Nucleus accumbens (tissue), 56 donors: ENCODE measurements around the gene BACE2.
A peak's percentile ranks its signal among the peaks of the same experiment; 100 is the strongest.
"Not testable (repeated sequence)": the region's sequence is repeated elsewhere in the genome, so short reads cannot be mapped to it uniquely, and the experiment has no call there.

ENCODE experiments used
- DNase-seq, 56 donors: peaks; one replicate each; lab custom pipeline; 2025; lab: John Stamatoyannopoulos, UW

BACE2 gene

DNA sequence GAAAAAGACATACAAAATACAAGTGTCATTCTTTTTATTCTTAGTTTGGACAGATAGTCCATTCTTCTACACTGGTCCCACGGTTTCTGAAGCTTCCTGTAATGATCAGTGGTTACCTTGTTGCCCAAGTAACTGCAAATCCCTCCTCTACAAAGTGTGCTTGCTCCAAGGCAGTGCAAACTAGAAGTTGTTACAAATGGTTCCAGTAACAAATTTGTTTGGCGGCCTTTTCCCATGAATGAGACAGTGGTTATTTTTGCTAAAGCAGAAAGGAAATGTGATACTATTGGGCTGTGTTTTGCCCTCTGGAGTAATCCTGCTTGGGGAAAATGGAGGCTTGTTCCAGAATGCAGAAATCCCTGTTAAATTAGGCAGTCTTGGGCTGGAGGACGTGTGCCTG, 8.9 kb downstream of the BACE2 start:
- DNase-seq, result no peak

DNA sequence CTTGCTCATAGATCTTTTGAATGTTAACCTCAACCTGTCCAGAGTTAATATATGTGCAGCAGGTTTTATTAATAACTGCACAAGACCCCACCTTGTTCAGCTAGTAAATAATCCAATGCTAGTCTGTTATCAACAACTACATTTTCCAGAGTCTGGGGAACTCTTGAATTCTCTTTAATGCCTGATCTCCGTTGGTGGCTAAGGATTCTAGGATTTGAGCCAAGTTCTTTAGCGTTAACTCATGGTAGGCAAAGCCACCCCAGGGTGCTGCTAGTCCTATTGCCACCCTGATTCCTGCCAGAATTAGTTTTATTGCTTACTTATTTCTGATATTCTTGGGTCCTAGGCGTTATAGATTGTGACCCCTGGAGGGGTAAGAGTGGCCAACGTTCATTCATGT, 12.8 kb downstream of the BACE2 start:
- DNase-seq, result no peak

DNA sequence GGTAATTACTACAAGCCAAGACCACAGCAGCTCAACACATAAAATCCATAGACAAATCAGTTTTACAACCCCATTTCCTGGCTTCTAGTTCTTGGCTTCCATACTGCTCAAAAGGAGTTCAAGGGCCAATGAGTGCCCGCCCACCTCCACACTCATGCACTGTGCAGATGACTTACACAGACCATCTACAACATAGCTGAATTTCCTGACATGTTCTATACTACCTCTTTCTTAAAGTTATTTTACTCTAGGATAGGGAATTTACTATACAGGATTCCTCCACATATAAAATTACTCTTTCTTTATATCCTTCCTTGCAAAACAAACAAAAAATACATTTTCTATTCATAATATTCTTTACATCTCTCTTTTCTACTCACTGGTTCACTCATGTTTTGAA, 14.6 kb downstream of the BACE2 start:
- no peak for DNase-seq

DNA sequence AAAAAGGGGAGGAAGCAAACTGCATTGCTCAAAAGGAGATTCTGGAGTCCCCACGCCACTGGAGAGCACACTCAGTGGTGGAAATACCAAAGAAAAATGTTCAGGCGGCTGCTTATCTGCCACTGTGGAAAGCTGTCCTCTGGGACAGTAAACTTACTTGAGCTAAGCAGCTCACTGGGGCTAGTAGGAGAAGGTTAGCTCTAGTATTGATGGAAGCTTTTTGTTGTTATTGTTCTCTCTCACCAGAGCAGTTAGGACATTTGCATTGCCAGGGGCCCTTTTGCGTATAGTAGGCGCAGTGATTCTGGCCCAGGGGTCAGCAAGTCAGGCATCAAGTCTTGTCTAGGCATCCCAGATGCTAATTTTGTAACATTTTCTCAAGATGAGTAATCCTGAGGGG, 15.6 kb downstream of the BACE2 start:
- no peak for DNase-seq

DNA sequence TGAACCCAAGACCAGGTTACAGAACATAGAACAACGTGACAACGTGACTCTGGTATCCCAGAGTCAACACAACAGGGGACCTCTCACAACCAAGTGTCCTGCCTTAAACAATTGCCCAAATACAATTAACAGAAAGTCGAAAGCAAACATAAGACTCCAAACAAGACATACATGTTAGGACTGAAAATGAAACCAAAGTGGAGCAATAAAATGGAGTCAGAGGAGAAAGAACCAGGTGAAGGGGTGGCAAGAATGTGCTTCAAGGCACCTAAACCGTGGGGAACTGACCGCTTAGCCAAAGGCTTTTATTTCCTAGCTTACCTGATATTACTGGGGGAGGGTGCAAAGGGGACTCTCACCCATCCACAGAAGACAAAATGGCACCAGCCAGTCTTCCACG, 17.8 kb downstream of the BACE2 start:
- DNase-seq, result no peak

DNA sequence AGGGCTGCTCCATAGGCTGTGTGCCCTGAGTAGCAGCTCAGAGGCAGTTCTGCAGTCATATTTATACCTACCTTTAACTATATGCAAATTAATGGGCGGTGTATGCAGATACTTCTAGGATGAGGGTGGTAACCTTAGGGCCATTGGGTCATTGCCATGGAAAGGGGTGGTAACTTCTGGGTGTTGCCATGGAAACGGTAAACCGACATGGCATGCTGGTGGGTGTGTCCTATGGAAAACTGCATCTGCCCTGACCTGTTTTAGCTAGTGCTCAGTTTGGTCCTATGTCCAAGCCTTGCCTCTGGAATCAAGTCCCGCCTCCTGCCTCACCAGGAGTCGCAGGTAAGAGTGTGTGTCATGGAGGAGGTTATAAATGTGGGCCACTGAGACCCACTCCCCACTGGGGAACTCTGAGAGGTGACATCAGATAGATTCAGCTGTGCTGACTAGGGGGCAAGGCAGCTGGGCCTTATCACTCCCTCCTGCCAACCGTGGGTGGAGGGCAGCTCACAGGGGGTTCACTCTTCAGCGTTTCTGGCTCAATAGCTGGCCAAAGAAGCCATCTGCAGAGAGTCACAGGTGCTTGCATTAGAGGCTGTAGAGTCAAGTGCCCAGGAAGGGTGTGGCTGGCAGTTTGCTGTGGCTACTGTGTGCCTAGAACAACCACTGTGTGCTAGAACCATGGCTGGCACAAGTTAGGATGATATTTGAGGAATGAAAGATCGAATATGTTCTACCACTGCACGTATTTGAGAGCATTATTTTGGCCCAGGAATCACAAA, 19.0 kb downstream of the BACE2 start:
- no peak for DNase-seq

DNA sequence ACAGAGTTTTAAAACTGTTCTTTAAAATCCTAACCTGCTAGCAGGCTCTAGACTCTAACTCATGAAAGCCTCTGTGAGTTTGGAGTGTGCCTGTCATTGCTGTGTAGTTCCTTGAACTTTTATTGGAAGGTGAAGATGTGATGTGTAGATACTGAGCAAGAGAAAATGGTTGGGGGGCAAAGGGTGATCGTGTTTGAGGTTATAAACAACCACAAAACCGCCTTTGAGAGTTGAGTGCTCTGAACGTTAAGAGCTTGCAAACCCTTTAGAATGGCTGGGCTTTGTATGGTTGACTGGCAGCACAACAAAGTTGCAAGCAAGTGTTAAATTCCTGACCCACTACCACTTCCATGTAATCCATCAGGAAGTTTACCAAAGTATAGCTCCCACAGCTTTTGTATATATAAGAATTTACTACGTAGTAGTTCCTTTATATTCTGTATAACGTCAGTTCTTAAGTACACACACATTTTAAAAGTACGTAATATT, 19.6 kb downstream of the BACE2 start:
- DNase-seq, result no peak

DNA sequence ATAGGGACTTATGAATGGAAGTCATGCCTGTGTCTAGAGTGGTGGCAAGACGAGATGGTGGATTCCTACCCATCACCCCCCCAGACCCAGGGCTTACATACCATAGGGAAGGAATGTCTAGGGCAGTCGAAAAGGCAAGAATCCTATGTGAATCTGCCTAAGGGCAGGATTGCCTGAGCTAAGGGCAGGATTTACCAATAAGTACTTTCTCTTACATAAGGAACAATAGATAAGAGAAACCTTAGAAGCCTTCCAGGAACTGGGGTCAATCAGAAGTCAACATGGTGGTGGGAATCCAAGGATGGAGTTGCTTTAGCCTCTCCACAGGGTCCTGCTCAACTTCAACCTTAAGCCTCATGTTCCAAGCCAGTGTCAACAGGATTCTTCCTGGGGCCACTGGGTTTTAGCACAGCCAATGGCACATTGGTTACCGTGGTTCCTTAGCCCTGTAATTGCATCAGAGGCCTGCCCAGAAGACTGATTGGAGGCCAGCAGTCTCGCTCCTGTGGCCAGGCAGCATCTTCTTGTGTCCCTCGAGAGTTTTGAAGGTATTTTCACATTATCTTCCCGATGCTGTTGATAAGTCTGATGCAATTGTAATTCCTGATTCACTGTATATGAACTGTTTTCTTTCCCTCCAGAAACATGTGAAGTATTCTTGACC, 20.7 kb downstream of the BACE2 start:
- DNase-seq, result no peak

DNA sequence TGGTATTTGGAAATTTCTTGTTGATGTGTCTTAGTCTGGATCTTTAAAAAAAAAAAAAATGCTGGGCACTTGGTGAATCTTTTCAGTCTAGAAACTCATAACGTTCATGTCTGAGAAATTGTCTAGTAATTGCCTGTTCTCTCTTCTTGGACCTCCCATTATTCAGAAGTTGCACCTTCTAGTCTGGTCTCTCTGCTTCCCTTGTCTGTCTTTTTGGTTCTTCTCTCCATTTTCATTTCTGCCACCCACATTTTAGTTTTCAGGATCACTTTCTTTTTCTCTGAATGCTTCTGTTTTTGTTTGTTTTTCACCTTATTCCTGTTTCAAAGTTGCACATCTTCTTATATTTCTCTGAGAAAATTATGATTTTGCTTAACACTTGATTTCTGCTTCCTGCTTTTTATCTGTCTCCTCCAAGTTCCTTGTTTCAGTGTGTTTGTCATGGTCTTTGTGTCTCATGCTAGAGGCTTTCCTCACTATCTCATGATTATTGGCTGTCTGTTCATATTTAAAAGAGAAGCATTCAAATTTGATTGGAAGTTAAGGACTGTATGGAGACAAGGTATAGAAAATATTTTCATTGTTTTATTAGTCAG, 21.3 kb downstream of the BACE2 start:
- DNase-seq, result no peak

DNA sequence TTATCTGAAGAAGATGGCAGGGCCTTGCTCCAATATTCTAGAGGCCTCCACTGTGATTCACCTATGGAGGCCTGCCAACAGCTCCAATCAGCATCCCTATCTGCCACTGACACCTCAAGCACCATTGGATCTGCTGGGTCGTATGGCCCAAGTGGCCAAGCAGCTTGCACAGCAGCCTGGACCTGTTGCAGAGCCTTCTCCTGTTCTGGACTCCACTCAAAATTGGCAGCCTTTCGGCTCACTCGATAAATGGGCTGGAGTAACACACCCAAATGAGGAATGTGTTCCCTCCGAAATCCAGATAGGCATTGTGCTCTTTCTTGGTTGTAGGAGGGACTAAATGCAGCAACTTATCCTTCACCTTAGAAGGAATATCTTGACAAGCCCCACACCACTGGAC, 24.6 kb downstream of the BACE2 start:
- not testable (repeated sequence) for DNase-seq

DNA sequence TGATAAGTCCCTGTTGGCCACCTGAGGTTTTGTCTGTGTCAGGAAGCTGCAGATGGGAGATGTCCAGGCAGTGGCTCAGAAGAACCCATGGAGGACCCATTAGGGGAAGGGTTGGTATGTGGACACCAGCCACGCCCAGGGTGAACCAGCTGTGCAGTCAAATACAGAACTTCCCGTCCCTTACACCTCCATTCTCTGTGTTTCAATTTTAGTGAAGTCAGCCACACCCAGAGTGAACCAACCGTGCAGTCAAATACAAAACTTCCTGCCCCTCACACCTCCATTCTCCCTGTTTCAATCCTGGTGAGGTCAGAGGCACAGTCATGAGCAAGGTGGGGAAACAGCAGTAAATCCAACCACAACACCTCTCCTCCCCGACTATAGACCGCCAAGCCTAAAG, 27.4 kb downstream of the BACE2 start:
- no peak for DNase-seq

DNA sequence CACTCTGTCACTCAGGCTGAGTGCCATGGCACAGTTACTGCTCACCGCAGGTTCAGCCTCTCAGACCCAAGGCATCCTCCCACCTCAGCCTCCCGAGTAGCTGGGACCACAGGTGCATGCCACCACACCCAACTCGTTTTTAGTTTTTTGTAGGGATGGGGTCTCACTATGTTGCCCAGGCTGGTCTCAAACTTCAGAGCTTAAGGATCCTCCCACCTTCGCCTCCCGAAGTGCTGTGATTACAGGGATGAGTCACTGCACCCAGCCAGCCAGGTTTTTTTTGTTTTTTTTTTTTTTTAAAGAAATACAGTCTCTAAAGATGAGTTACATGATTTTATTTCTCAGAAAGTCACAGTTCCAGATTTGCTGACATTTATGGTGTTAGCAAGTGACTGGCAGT, 29.0 kb downstream of the BACE2 start:
- DNase-seq, result no peak

DNA sequence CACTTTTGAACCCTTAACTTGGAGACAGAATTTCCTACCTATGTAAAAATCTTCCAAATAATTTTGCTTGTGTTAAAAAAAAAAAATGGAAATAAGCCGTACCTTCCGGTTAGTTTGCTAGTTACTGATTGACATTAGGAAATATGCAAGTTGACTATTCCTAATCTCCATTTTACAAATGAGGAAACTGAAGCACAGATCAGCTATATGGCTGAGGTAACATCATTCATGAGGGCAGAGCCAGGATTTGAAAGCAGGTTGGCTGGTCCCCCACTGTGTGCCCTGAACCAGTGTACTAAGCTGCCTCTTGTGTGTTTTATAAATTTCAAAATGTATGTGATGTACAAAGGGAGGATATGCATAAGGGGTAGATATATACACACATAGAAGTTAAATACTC, 29.6 kb downstream of the BACE2 start:
- no peak for DNase-seq

DNA sequence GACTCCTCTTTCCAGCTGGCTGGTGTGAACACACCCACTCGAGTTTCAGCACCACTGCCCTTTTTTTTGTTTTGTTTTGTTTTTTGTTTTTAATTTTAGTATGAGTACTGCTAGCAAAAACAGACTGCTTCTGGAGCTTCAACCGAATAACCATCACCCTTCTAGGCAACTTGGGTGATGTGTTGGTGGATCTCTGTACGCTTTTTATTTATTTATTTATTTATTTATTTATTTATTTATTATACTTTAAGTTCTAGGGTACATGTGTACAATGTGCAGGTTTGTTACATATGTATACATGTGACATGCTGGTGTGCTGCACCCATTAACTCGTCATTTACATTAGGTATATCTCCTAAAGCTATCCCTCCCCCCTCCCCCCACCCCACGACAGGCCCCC, 30.7 kb downstream of the BACE2 start:
- DNase-seq, result not testable (repeated sequence)

DNA sequence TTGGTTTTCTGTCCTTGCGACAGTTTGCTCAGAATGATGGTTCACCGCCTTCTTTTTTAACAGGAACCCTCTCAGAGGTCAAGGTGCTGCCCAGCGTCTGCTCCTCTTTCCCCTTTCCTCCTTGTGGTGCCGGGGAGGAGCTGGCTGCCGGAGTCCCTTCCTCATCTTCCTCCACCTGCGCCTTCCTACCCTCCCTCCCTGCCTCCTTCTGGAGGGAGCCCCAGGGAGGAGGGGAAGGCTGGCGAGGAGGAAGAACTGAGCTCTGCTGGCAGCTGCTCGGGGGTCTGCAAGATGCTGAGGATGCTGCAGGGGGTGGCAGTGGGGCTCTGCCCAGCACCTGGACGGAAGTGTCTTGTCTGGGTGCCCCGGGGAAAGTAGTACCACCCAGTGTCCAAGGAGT, 31.2 kb downstream of the BACE2 start:
- DNase-seq, result no peak

DNA sequence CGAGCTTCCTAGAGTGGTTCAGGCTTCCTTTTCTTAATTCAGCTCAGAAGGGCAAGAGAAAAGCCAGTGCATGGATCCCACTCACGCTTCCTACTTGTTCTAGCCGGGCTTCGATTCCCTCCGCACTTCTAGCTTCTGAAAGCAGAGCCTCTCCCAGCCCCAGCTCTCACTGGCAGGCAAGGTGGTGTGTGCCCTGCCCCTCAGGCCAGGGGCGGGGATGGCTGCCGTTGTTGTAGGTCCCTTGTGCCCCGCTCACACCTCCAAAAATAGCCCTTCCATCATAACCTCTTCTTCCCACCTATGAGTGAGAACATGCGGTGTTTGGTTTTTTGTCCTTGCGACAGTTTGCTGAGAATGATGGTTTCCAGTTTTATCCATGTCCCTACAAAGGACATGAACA, 31.6 kb downstream of the BACE2 start:
- no peak for DNase-seq

DNA sequence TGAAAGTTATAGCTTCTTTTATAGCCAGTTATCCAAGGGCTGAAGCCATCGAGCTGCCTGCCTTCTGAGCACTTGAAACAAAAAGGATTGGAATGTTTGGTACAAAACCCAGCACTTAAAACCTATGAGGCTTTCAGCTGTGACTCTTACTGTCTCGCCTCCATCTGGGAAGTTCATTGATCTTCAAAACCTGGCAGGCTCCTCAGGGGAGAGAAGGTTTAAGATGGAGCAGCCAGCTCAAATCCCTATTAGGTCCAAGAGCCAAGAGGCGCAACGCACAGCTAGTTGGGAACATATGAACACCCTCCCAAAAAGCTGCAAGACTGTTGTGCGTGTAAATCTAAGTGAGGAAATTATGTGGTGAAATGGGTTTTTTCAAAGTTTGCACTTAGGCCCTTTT, 33.4 kb downstream of the BACE2 start:
- no peak for DNase-seq

DNA sequence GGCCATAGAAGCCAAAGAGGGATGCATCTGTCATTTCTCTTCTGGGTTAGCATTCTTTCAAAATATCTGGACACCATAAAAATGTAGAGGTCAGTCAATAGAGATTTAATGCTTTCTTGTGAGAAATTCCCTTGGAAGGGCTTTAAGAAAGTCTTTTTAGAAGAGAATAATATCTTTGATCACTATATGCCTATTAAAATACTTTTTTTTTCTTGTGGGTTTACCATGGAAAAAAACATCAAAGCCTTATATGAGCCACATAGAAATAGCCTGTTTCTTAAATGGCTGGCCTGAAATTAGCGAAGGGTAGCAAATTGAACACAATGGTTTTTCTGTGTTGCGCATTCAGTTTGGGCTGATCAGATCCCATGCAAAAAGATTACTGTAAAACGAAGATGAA, 36.8 kb downstream of the BACE2 start:
- no peak for DNase-seq

DNA sequence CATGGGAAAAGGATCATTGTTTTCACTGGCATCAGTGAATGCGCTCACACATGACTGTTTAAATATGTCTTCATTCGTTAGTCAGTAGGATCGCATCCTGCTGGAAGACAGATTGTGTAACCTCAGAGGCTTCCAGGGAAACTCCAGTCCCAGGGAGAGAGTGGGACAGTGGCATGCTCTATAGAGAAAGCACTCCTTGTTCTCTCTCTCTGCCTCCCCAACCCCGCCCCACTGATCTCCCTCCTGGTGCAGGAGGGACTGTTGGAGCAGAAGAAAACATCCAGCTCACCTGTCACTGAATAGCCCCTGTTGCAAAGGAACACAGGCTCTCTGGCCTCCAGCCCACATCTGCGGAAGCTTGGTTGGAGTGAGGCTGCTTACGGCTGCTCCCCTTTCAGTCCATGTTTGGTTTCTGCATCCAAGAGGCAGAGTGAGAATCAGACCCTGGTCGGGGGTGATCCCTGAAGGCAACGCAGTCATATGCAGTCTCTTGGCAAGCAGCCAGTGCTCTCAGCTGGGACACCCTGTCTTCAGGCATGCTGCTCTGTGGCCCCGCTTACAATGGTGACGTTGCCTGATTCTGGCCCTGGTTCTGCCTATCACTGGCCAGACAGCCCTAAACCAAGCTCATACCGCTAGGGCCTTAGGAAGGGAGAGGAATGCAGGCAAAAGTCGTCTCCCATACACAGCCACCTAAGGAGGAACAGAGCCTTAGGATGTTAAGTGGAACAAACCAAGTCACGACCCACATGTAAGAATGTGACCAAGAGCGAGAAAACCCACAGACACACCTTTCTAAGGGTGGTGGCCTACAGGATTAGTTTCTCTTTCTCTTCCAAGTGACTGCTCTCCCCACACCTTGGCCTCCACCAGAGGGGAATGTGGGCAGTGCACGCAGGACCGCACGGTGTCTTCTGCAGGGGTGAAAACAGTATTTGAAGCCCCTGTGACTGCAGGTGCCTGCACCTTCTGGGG, 39.7 kb downstream of the BACE2 start:
- peak in 28 of 56 donors; percentile 1 to 58 (median 10) for DNase-seq

DNA sequence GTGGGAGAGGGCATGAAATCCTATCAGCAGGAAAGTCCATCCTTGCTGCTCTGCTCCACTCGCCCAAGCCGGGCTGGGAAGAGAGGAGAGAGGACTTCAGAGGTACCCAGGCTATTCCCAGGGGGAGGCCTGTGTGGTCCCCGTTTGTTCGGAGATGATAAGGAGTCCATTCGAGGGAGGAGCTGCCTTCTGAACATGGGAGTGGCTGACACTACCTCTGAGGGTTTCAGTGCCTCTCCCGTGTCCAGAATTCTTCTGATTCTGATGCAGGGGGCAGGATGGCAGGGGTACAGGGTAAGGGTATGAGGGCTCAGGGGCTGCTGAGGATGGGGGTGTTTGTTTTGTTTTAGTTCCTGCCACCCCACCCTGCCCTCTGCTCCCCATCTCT, 40.4 kb downstream of the BACE2 start:
- DNase-seq, result no peak
